GM12892 (cell line): ENCODE results near the gene SIPA1L3.
A peak's percentile ranks its signal among the peaks of the same experiment; 100 is the strongest.

Experiments
- DNase-seq: peaks from one replicate; pipeline ENCODE4 v3.0.0; 2011; ENCODE audit not compliant: insufficient read length
- FAIRE-seq: peaks from 2 replicates; lab custom pipeline; 2011; peaks lifted over from hg19 to GRCh38; lab: Jason Lieb, UNC
- POLR2A ChIP-seq: IDR thresholded peaks from 2 replicates; pipeline ENCODE4 v1.6.1; 2011; ENCODE audit warnings: low read depth, low read length, control low read depth
- POLR2AphosphoS5 ChIP-seq: IDR thresholded peaks from 2 replicates; pipeline ENCODE4 v1.6.1; 2011; ENCODE audit warnings: low read depth, low read length, control low read depth
- TAF1 ChIP-seq: IDR thresholded peaks from 2 replicates; pipeline ENCODE4 v1.6.1; 2011; ENCODE audit warnings: low read depth, mild to moderate bottlenecking, control low read depth, low read length, borderline replicate concordance

The SIPA1L3 gene

GRCh38 chr19:37995346-37995745, 88.3 kb downstream of the SIPA1L3 start:
- no peak for DNase-seq
- TF ChIP-seq POLR2AphosphoS5, result no peak
- no peak for TF ChIP-seq POLR2A
- no peak for TF ChIP-seq TAF1
- no peak for FAIRE-seq

- TF ChIP-seq POLR2A (no peak), POLR2AphosphoS5 (no peak), TAF1 (no peak)
- no peak for FAIRE-seq
- DNase-seq, result no peak
Observed at GRCh38 chr19:37997911-37998344, 90.9 kb downstream of the SIPA1L3 start.

- FAIRE-seq (no peak), DNase-seq (no peak)
- no peak for TF ChIP-seq TAF1
- no peak for TF ChIP-seq POLR2AphosphoS5
- TF ChIP-seq POLR2A, result no peak
Observed at GRCh38 chr19:37998801-37999308, 91.8 kb downstream of the SIPA1L3 start.

- TF ChIP-seq POLR2AphosphoS5, result no peak
- TF ChIP-seq POLR2A, result no peak
- no peak for FAIRE-seq
- DNase-seq, result no peak
Observed at GRCh38 chr19:37999309-38000213, 92.6 kb downstream of the SIPA1L3 start.

- no peak for TF ChIP-seq TAF1
- no peak for TF ChIP-seq POLR2AphosphoS5
- TF ChIP-seq POLR2A, result no peak
- DNase-seq (no peak), FAIRE-seq (no peak)
Observed at GRCh38 chr19:38001158-38001781, 94.3 kb downstream of the SIPA1L3 start.

- peak; percentile 89 for FAIRE-seq
- TF ChIP-seq TAF1 (no peak), POLR2AphosphoS5 (peak; percentile 63), POLR2A (peak; percentile 25; the same call in 1 of the 2 replicates)
- DNase-seq, result no peak
Observed at GRCh38 chr19:38003438-38004185, 96.6 kb downstream of the SIPA1L3 start.

GRCh38 chr19:38004186-38004520, 97.1 kb downstream of the SIPA1L3 start:
- FAIRE-seq, result peak; percentile 9

GRCh38 chr19:38004521-38005223, 97.7 kb downstream of the SIPA1L3 start:
- peak; percentile 77 for TF ChIP-seq POLR2A
- TF ChIP-seq POLR2AphosphoS5, result peak; percentile 82
- TF ChIP-seq TAF1, result peak; percentile 24; the same call in 1 of the 2 replicates
- FAIRE-seq (peak; percentile 96), DNase-seq (peak; percentile 60)

More at GRCh38 chr19:38004186-38004520, 97.1 kb downstream of the SIPA1L3 start:
- TF ChIP-seq POLR2AphosphoS5, result no peak
- no peak for TF ChIP-seq TAF1
- TF ChIP-seq POLR2A, result no peak
- no peak for DNase-seq

GRCh38 chr19:38005224-38005614, 98.2 kb downstream of the SIPA1L3 start:
- FAIRE-seq (no peak), DNase-seq (no peak)
- no peak for TF ChIP-seq POLR2A

- TF ChIP-seq TAF1, result no peak
- TF ChIP-seq POLR2AphosphoS5, result no peak
- FAIRE-seq (peak; percentile 30), DNase-seq (no peak)
Observed at GRCh38 chr19:38006361-38007045, 99.5 kb downstream of the SIPA1L3 start.

GRCh38 chr19:38009650-38010242, 102.7 kb downstream of the SIPA1L3 start:
- no peak for TF ChIP-seq POLR2AphosphoS5
- DNase-seq, result no peak
- FAIRE-seq, result peak; percentile 83
